Measurements from ENCODE around the gene PRPF40B. TPM values are rescaled to one million over a fixed set of nuclear protein-coding genes. Genes with fewer than 3 reads are reported as not detected.
A peak's percentile ranks its signal among the peaks of the same experiment; 100 is the strongest.

PRPF40B gene
- total RNA-seq, 2 experiments from 2014 or later = 4.7 to 6.5 TPM

DNA sequence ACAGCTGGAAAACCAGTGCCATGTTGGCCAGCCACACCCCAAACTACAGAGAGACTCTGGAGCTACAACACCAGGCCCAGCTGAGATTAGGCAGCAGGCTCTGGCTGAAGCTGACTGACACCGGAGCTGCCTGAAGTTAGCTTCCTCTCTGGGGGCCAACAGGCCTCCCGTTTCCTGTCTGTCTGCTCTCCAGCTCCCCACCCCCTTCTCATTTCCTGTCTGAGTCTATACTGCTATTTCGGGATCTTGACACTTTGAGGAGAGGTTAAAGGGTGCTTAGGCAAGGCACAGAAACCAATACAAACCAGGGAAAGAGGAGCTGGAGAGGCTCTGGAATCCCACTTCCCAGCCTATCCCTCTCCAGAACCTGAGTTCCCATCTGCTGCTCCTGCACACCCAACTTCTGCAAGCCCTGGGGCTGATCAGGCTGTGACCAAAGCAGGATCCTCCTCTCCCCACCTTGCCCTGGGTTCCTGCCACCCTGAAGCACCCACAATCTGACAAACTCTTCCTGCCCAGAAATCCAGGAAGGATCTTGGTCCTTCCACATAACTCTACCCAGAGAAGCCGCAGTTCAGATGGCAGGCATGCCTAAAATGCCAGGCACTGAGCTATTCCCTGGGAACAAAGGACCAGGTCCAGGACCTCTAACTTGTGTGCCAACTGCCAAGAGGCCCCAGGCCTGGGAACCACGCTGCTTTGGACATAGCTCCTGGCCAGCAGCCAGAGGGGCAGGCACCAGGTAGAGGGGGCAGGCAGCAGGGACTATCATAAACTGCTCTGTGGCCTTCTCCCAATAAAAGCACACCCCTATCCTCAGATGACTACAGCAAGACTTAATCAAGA is 39.9 kb downstream of the PRPF40B start:
- no peak for TF ChIP-seq CTCF (IDR thresholded peaks at IDR 0.05)
- Mint-ChIP-seq H3K4me1 (ENCODE audit: low read depth) (peaks cover 83% of the 10 kb centered on the region), H3K4me3 (peak overlapping the region; percentile 90), H3K27ac (peak overlapping the region; percentile 97), H3K27me3 (no peaks in the 10 kb centered on the region), H3K36me3 (ENCODE audit: low read depth) (peaks cover 78% of the 10 kb centered on the region), H3K9me3 (no peaks in the 10 kb centered on the region)
- ChIA-PET CTCF (interaction anchor here (0.9 to 1.8 kb wide), 10 partner anchors 8 to 115 kb away, joined by 3 to 6 read pairs (median 5); partner anchors contain the start of genes FMNL3 and TMBIM6), POLR2A (interaction anchor here (0.9 to 6.4 kb wide), 11 partner anchors 9 to 296 kb away, joined by 3 to 105 read pairs (median 6); partner anchors contain the start of genes FMNL3, PRPF40B, SPATS2 and TMBIM6)
- Histone ChIP-seq H3K27me3 (ENCODE audit: control insufficient read depth in 1 of 2, insufficient read depth in 2 of 2, low read length in 2 of 2) (no peaks in the 10 kb centered on the region), H3K4me3 (ENCODE audit: low read length) (peak overlapping the region; percentile 10), H3K9me3 (ENCODE audit: control insufficient read depth in 1 of 2, insufficient read depth in 1 of 2, low read length in 2 of 2) (no peaks in the 10 kb centered on the region), H3K27ac (ENCODE audit: low read depth in 1 of 2, low read length in 2 of 2) (peak overlapping the region; percentile 88 to 97), H3K36me3 (ENCODE audit: insufficient read depth, low read length) (peaks cover 25% of the 10 kb centered on the region), H3K4me1 (ENCODE audit: insufficient read depth, low read length) (peaks cover 65% of the 10 kb centered on the region)
- peak; percentile 97 for ATAC-seq (ENCODE audit: poor library complexity)
- DNase-seq = peak; percentile 53 to 91 (median 74)
- intact Hi-C loops (cut with DNase I, micrococcal nuclease) = loop anchor here (1.0 to 5.0 kb wide), 4 partner anchors 8 to 44 kb away; partner anchors contain the start of gene FMNL3 (in 2 of the 2)

DNA sequence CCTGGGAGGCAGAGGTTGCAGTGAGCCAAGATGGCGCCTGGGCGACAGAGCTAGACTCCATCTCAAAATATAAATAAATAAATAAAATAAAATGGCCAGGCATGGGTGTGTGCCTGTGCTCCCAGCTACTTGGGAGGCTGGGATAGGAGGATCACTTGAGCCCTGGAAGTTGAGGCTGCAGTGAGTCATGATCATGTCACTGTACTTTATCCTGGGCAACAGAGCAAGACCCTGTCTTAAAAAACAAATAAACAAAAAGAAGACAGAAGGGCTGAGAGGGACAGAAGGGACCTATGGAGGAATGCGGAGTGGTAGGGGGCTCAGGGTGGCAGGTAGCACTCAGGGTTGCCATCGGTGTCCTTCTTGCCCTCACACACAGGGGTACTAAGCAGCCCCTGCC is 40.8 kb downstream of the PRPF40B start:
- Histone ChIP-seq H3K4me1 (ENCODE audit: insufficient read depth, low read length) (peaks cover 72% of the 10 kb centered on the region), H3K27me3 (ENCODE audit: control insufficient read depth in 1 of 2, insufficient read depth in 2 of 2, low read length in 2 of 2) (no peaks in the 10 kb centered on the region), H3K4me3 (ENCODE audit: low read length) (no peak overlapping the region), H3K9me3 (ENCODE audit: control insufficient read depth in 1 of 2, insufficient read depth in 1 of 2, low read length in 2 of 2) (no peaks in the 10 kb centered on the region), H3K27ac (ENCODE audit: low read depth in 1 of 2, low read length in 2 of 2) (peak overlapping the region; percentile 88 to 97), H3K36me3 (ENCODE audit: insufficient read depth, low read length) (peaks cover 18% of the 10 kb centered on the region)
- peaks cover 72% of the 10 kb centered on the region for H3K36me3 Mint-ChIP-seq (ENCODE audit: low read depth)
- H3K4me1 Mint-ChIP-seq (ENCODE audit: low read depth) = peaks cover 92% of the 10 kb centered on the region
- peak overlapping the region; percentile 97 for H3K27ac Mint-ChIP-seq
- intact Hi-C loops (cut with DNase I, micrococcal nuclease) = loop anchor here in 1 of 2 experiments (5.0 kb wide), 1 partner anchor 43 kb away; the partner anchor contains the start of gene FMNL3
- DNase-seq = no peak
- POLR2A ChIA-PET = interaction anchor here (0.8 to 6.4 kb wide), 5 partner anchors 10 to 42 kb away, joined by 3 to 105 read pairs (median 36); partner anchors contain the start of genes FMNL3 and PRPF40B
- TF ChIP-seq CTCF (IDR thresholded peaks at IDR 0.05) = no peak
- CTCF ChIA-PET = interaction anchor here (1.6 to 1.7 kb wide), 2 partner anchors 10 to 19 kb away, joined by 5 to 6 read pairs; no protein-coding TSS in a partner anchor
- no peaks in the 10 kb centered on the region for H3K27me3 Mint-ChIP-seq
- no peaks in the 10 kb centered on the region for H3K9me3 Mint-ChIP-seq
- no peak for ATAC-seq (ENCODE audit: poor library complexity)
- peak overlapping the region; percentile 48 for H3K4me3 Mint-ChIP-seq

GRCh38 chr12:49664591-49665239 is 41.4 kb downstream of the PRPF40B start:
- intact Hi-C loops (cut with DNase I, micrococcal nuclease) = loop anchor here in 1 of 2 experiments (5.0 kb wide), 1 partner anchor 43 kb away; the partner anchor contains the start of gene FMNL3
- peaks cover 13% of the 10 kb centered on the region for H3K36me3 ChIP-seq (ENCODE audit: insufficient read depth, low read length)
- ChIA-PET POLR2A (interaction anchor here (0.8 to 6.4 kb wide), 5 partner anchors 9 to 42 kb away, joined by 3 to 105 read pairs (median 7); partner anchors contain the start of gene PRPF40B), CTCF (interaction anchor here (1.0 to 1.4 kb wide), 3 partner anchors 11 to 42 kb away, joined by 3 to 5 read pairs (median 3); partner anchors contain the start of gene PRPF40B)
- H3K9me3 ChIP-seq (ENCODE audit: control insufficient read depth in 1 of 2, insufficient read depth in 1 of 2, low read length in 2 of 2) = no peaks in the 10 kb centered on the region
- peak overlapping the region in 1 of 2 donors; percentile 97 for H3K27ac ChIP-seq (ENCODE audit: low read depth in 1 of 2, low read length in 2 of 2)
- no peak overlapping the region for H3K4me3 ChIP-seq (ENCODE audit: low read length)
- H3K4me1 ChIP-seq (ENCODE audit: insufficient read depth, low read length) = peaks cover 78% of the 10 kb centered on the region
- no peak overlapping the region for H3K4me3 Mint-ChIP-seq
- H3K9me3 Mint-ChIP-seq = no peaks in the 10 kb centered on the region
- H3K27me3 ChIP-seq (ENCODE audit: control insufficient read depth in 1 of 2, insufficient read depth in 2 of 2, low read length in 2 of 2) = no peaks in the 10 kb centered on the region
- ATAC-seq (ENCODE audit: poor library complexity) (no peak), DNase-seq (no peak)
- H3K27me3 Mint-ChIP-seq = no peaks in the 10 kb centered on the region
- peaks cover 97% of the 10 kb centered on the region for H3K4me1 Mint-ChIP-seq (ENCODE audit: low read depth)
- H3K27ac Mint-ChIP-seq = peak overlapping the region; percentile 97
- peaks cover 69% of the 10 kb centered on the region for H3K36me3 Mint-ChIP-seq (ENCODE audit: low read depth)
- TF ChIP-seq CTCF (IDR thresholded peaks at IDR 0.05) = no peak
